ENCODE measurements around the gene CLEC9A. TPM values are rescaled to one million over a fixed set of nuclear protein-coding genes. Genes with fewer than 3 reads are reported as not detected.

The CLEC9A gene
- total and polyA plus RNA-seq, 2 of the 8 experiments (the other 6 are each of a cell fraction or from before 2014, with no cell fraction given), result not detected

- H4K5ac ChIP-seq (ENCODE audit: insufficient read length, low read depth, low read length), result no peak overlapping the region
- H3K27me3 ChIP-seq (replicated peaks in 1 of 4; ENCODE audit: control insufficient read depth in 3 of 4, extremely low read depth in 1 of 4, insufficient read depth in 3 of 4, low read length in 3 of 4), result no peaks in the 10 kb centered on the region
- no peak overlapping the region for H2AFZ ChIP-seq (ENCODE audit: low read length)
- H3K4me3 ChIP-seq (ENCODE audit: extremely low read depth in 1 of 4, insufficient read depth in 2 of 4, low read depth in 3 of 4, low read length in 4 of 4), result no peak overlapping the region
- no peak overlapping the region for H4K91ac ChIP-seq (replicated peaks; ENCODE audit: insufficient read length, low read length)
- H3K9ac ChIP-seq (replicated peaks in 1 of 4; ENCODE audit: extremely low read depth in 1 of 4, low read depth in 3 of 4, low read length in 3 of 4), result no peak overlapping the region
- no peak overlapping the region for H2BK12ac ChIP-seq (ENCODE audit: low read depth, low read length)
- H3K23me2 ChIP-seq (ENCODE audit: low read depth, low read length), result no peaks in the 10 kb centered on the region
- no peak overlapping the region for H2BK15ac ChIP-seq (ENCODE audit: low read length)
- H3K18ac ChIP-seq (ENCODE audit: extremely low read depth, low read length), result no peak overlapping the region
- no peak overlapping the region for H2BK20ac ChIP-seq (ENCODE audit: low read length)
- H4K20me1 ChIP-seq (replicated peaks in 1 of 2; ENCODE audit: control insufficient read depth in 1 of 2, insufficient read depth in 2 of 2, low read length in 2 of 2), result no peaks in the 10 kb centered on the region
- no peak overlapping the region for H3K27ac ChIP-seq (ENCODE audit: low read depth, low read length)
- no peak overlapping the region for H3K23ac ChIP-seq (ENCODE audit: insufficient read length)
- H3K4ac ChIP-seq (replicated peaks; ENCODE audit: insufficient read length, low read depth, low read length), result no peak overlapping the region
- H3K56ac ChIP-seq (replicated peaks; ENCODE audit: insufficient read length, low read depth, low read length), result no peak overlapping the region
- H3K14ac ChIP-seq (ENCODE audit: insufficient read length), result no peak overlapping the region
- CTCF ChIA-PET (ENCODE audit: partially characterized antibody), result interaction anchor here (0.9 to 1.0 kb wide), 3 partner anchors 11 to 270 kb away, joined by 3 to 5 read pairs (median 3); partner anchors contain the start of gene CLEC12B
- H3K79me1 ChIP-seq (ENCODE audit: low read depth, low read length), result no peaks in the 10 kb centered on the region
- FAIRE-seq (no peak), DNase-seq (ENCODE audit: low read depth in 1 of 2, low spot score in 2 of 2) (no peak)
- H2BK120ac ChIP-seq (replicated peaks; ENCODE audit: low read depth, low read length), result no peak overlapping the region
- WGBS, 2 experiments (ENCODE audit: extremely low coverage in 1 of 2, insufficient coverage in 1 of 2, insufficient read length in 1 of 2, insufficient replicate concordance in 2 of 2, low coverage in 1 of 2, low lambda C conversion rate in 2 of 2, missing lambda C conversion rate in 1 of 2), result 85% methylated on average over 3 of the region's 3 CpGs; no CpG with 5 or more reads in 1 of the 2 experiments
- no peak overlapping the region for H2BK5ac ChIP-seq (ENCODE audit: low read depth, low read length)
- H3K36me3 ChIP-seq (ENCODE audit: control insufficient read depth in 2 of 4, insufficient read depth in 4 of 4, low read length in 3 of 4), result no peaks in the 10 kb centered on the region
- no peaks in the 10 kb centered on the region for H3K9me3 ChIP-seq (ENCODE audit: insufficient read depth in 2 of 2, low read depth in 1 of 2, low read length in 1 of 2)
- no peak overlapping the region for H4K8ac ChIP-seq (ENCODE audit: extremely low read depth, insufficient read depth, low read length)
- H3K79me2 ChIP-seq (ENCODE audit: control insufficient read depth in 1 of 2, insufficient read depth in 2 of 2, low read length in 2 of 2), result no peaks in the 10 kb centered on the region
- POLR2A ChIA-PET (ENCODE audit: partially characterized antibody), result no interaction called here
- no peak overlapping the region for H2AK5ac ChIP-seq (ENCODE audit: low read depth, low read length)
- H3K4me2 ChIP-seq (ENCODE audit: insufficient read depth in 1 of 2, low read depth in 2 of 2, low read length in 2 of 2), result no peak overlapping the region
- H3K4me1 ChIP-seq (replicated peaks in 1 of 4; ENCODE audit: control insufficient read depth in 3 of 4, insufficient read depth in 4 of 4, low read length in 3 of 4), result peaks cover 0 to 3% (median 0%) of the 10 kb centered on the region in 4 experiments; a peak in 3 of 7 replicates
These were observed 9.1 kb upstream of the CLEC9A start for GRCh38 chr12:10021342-10021741.
